Measurements from ENCODE around the gene PNKD. TPM values are rescaled to one million over a fixed set of nuclear protein-coding genes. Genes with fewer than 3 reads are reported as not detected.

The PNKD gene
- total and polyA plus RNA-seq, 10 of the 15 experiments (the other 5 are each of a cell fraction or from before 2014, with no cell fraction given) = 27.2 to 106 (median 61.3) TPM

- TF ChIP-seq LARP7 (IDR thresholded peaks at IDR 0.05) (no peak), SMARCA5 (IDR thresholded peaks at IDR 0.05) (peak; percentile 64; the same call in 1 of the 2 replicates), NRF1 (conservative IDR thresholded peaks at IDR 0.05; ENCODE audit: low read depth, low read length) (no peak), ZBTB40 (IDR thresholded peaks at IDR 0.05; ENCODE audit: borderline replicate concordance) (no peak), ATF3 (IDR thresholded peaks at IDR 0.05; ENCODE audit: borderline replicate concordance, extremely low read depth, low read depth, low read length) (no peak), SMAD1 (IDR thresholded peaks at IDR 0.05; ENCODE audit: low read depth, partially characterized antibody) (peak; percentile 29), IKZF2 (IDR thresholded peaks at IDR 0.05) (peak; percentile 30 to 50; a peak in 2 of 4 replicates), CHD2 (IDR thresholded peaks at IDR 0.05; ENCODE audit: borderline replicate concordance, low read depth, low read length) (peak; percentile 28; the same call in 1 of the 2 replicates), JUND (IDR thresholded peaks at IDR 0.05; ENCODE audit: low read depth, low read length) (peak; percentile 24; the same call in 1 of the 2 replicates), RELB (IDR thresholded peaks at IDR 0.05; ENCODE audit: low read depth) (peak; percentile 90), PBX3 (IDR thresholded peaks at IDR 0.05; ENCODE audit: insufficient replicate concordance, low read depth, low read length) (peak; percentile 91), POLR2AphosphoS5 (IDR thresholded peaks at IDR 0.05; ENCODE audit: low read length) (peak; percentile 47), ATF7 (IDR thresholded peaks at IDR 0.05; ENCODE audit: low read depth) (peak; percentile 89), ZNF274 (IDR thresholded peaks at IDR 0.05; ENCODE audit: insufficient read depth, insufficient read length) (no peak), TCF12 (IDR thresholded peaks at IDR 0.05; ENCODE audit: low read depth, low read length) (no peak), KLF5 (IDR thresholded peaks at IDR 0.05; ENCODE audit: partially characterized antibody) (no peak), NFYB (IDR thresholded peaks at IDR 0.05; ENCODE audit: insufficient read depth, low read depth, low read length) (peak; percentile 28; the same call in 1 of the 2 replicates), SREBF2 (IDR thresholded peaks at IDR 0.05; ENCODE audit: low read length) (no peak), ELK1 (IDR thresholded peaks at IDR 0.05; ENCODE audit: low read depth, low read length) (no peak), POLR2A (IDR thresholded peaks at IDR 0.05; ENCODE audit: low read depth, low read length) (peak; percentile 57; the same call in 1 of the 2 replicates), ZNF384 (IDR thresholded peaks at IDR 0.05; ENCODE audit: borderline replicate concordance, low read depth, low read length) (no peak), RBBP5 (conservative IDR thresholded peaks at IDR 0.05) (no peak)
Measured at GRCh38 chr2:218286570-218287459, 16.5 kb downstream of the PNKD start (continued).
